GM18519 (cell line): ENCODE results near the gene RHBDD3.

Source experiments
- ATAC-seq: cut with Tn5 transposase; IDR thresholded peaks from one replicate; pipeline ENCODE4 v1.9.1; 2021; ENCODE audit warnings: mild to moderate bottlenecking, moderate library complexity; ENCODE audit not compliant: unreplicated experiment, low FRiP score

Gene RHBDD3

GRCh38 chr22:29306835-29307595 lies 39.2 kb upstream of the RHBDD3 start:
- ATAC-seq: no peak

- ATAC-seq: no peak
These were observed 38.5 kb upstream of the RHBDD3 start, which contains the start of gene GAS2L1 for GRCh38 chr22:29306175-29306834. TSS of gene GAS2L1 (plus strand) at chr22:29306650. CDS start at chr22:29308106, 1,456 bp downstream.

GRCh38 chr22:29305836-29306174 lies 38.0 kb upstream of the RHBDD3 start:
- ATAC-seq: no peak

- no peak for ATAC-seq
These were observed 35.1 kb upstream of the RHBDD3 start for GRCh38 chr22:29302681-29303465.

- ATAC-seq: no peak
These were observed 34.6 kb upstream of the RHBDD3 start for GRCh38 chr22:29302402-29302680.

GRCh38 chr22:29301716-29302401 lies 34.1 kb upstream of the RHBDD3 start:
- ATAC-seq: no peak

GRCh38 chr22:29300807-29301601 lies 33.2 kb upstream of the RHBDD3 start:
- no peak for ATAC-seq

GRCh38 chr22:29300467-29300806 lies 32.7 kb upstream of the RHBDD3 start:
- ATAC-seq: no peak

GRCh38 chr22:29299136-29299900 lies 31.5 kb upstream of the RHBDD3 start:
- ATAC-seq: no peak

GRCh38 chr22:29298641-29299040 lies 30.9 kb upstream of the RHBDD3 start:
- no peak for ATAC-seq

GRCh38 chr22:29292379-29292778 lies 24.6 kb upstream of the RHBDD3 start:
- no peak for ATAC-seq

GRCh38 chr22:29291215-29291614 lies 23.4 kb upstream of the RHBDD3 start:
- ATAC-seq: no peak

- no peak for ATAC-seq
These were observed 22.3 kb upstream of the RHBDD3 start for GRCh38 chr22:29290061-29290460.

- no peak for ATAC-seq
These were observed 21.1 kb upstream of the RHBDD3 start for GRCh38 chr22:29288837-29289236.

- ATAC-seq: no peak
These were observed 16.4 kb upstream of the RHBDD3 start for GRCh38 chr22:29284196-29284595.

GRCh38 chr22:29277927-29278326 lies 10.1 kb upstream of the RHBDD3 start:
- no peak for ATAC-seq

GRCh38 chr22:29275819-29276565 lies 8.2 kb upstream of the RHBDD3 start:
- ATAC-seq: no peak

GRCh38 chr22:29275167-29275566 lies 7.4 kb upstream of the RHBDD3 start:
- ATAC-seq: no peak

- ATAC-seq: no peak
These were observed 4.8 kb upstream of the RHBDD3 start for GRCh38 chr22:29272624-29273023.
